Left ventricle myocardium inferior (tissue), 1 donor: Measurements from ENCODE around the gene CCDC158. TPM values are rescaled to one million over a fixed set of nuclear protein-coding genes. Genes with fewer than 3 reads are reported as not detected.
"Not testable (repeated sequence)": the region's sequence is repeated elsewhere in the genome, so short reads cannot be mapped to it uniquely, and the experiment has no call there.

Source experiments
- DNase-seq: peaks from one replicate; pipeline ENCODE4 v3.0.0-alpha.2; 2020
- H3K27ac ChIP-seq: fragments of 200-600 bp; replicated peaks from 2 replicates; pipeline ENCODE4 v1.8.0; 2021
- H3K27me3 ChIP-seq: fragments of 200-600 bp; 2 replicates; pipeline ENCODE4 v1.8.0; 2021; ENCODE audit warnings: low read depth
- H3K36me3 ChIP-seq: fragments of 200-600 bp; 2 replicates; pipeline ENCODE4 v1.8.0; 2021
- H3K4me1 ChIP-seq: fragments of 200-600 bp; 2 replicates; pipeline ENCODE4 v1.8.0; 2021
- H3K4me3 ChIP-seq: fragments of 200-600 bp; 2 replicates; pipeline ENCODE4 v1.8.0; 2021; ENCODE audit warnings: mild to moderate bottlenecking, moderate library complexity
- H3K9me3 ChIP-seq: fragments of 200-600 bp; replicated peaks from 2 replicates; pipeline ENCODE4 v1.8.0; 2021
- CTCF ChIP-seq: fragments of 200-600 bp; IDR thresholded peaks from 2 replicates; pipeline ENCODE4 v1.8.0; 2021; ENCODE audit warnings: antibody characterized with exemption, mild to moderate bottlenecking, borderline replicate concordance
- intact Hi-C: fragments of 100-400 bp; cut with micrococcal nuclease; formaldehyde crosslinking; loops from one replicate; pipeline ENCODE4 v1.11.0; 2022
- total RNA-seq: library from RNA; stranded (reverse); fragmentation: NEBNext Ultra II Directional; extraction: Animal tissue kit (Norgen Biotek cat#: 25700); gene quantifications from one replicate; pipeline ENCODE4 v1.2.1, GENCODE V29; 2021
- donor health status: DM: no; HTN: yes; CAD: no; lungs with severe emphysema.

The CCDC158 gene
- total RNA-seq, 1 donor from 2014 or later: 0.11 TPM

- H3K4me3 ChIP-seq: no peak overlapping the region
- no peaks in the 10 kb centered on the region for H3K27me3 ChIP-seq
- intact Hi-C loops: no loop called here
- DNase-seq: no peak
- H3K36me3 ChIP-seq: peaks cover 1% of the 10 kb centered on the region
- H3K9me3 ChIP-seq: peaks cover 12% of the 10 kb centered on the region
- no peak for TF ChIP-seq CTCF
- no peaks in the 10 kb centered on the region for H3K4me1 ChIP-seq
- peak overlapping the region; percentile 4 for H3K27ac ChIP-seq
Observed at GRCh38 chr4:76458825-76459224, 37.9 kb upstream of the CCDC158 start.

DNA sequence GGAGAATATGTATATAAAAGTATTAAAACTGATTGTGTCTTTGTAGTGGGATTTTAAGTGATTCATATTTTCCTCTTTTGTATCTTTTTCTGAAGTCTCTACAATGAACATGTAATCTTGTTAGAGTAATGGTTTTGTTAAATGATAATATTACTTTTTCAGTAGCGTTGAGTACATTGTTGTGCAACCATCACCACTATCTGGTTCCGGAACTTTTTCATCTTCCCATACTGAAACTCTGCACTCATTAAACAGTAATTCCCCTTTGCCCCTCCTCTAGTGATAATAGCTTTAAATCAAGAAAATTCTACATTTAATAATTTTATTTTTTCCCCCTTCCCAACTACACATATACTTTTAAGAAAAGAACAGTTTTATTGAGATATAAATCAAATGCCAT is 37.4 kb upstream of the CCDC158 start:
- Histone ChIP-seq H3K4me3 (no peak overlapping the region), H3K27ac (no peak overlapping the region), H3K27me3 (no peaks in the 10 kb centered on the region), H3K4me1 (no peaks in the 10 kb centered on the region), H3K9me3 (peaks cover 6% of the 10 kb centered on the region), H3K36me3 (no peaks in the 10 kb centered on the region)
- no peak for TF ChIP-seq CTCF
- no peak for DNase-seq
- intact Hi-C loops: no loop called here

GRCh38 chr4:76457885-76458284 is 36.9 kb upstream of the CCDC158 start:
- intact Hi-C loops: no loop called here
- H3K27ac ChIP-seq: no peak overlapping the region
- H3K27me3 ChIP-seq: no peaks in the 10 kb centered on the region
- no peaks in the 10 kb centered on the region for H3K36me3 ChIP-seq
- no peak for DNase-seq
- H3K4me1 ChIP-seq: no peaks in the 10 kb centered on the region
- H3K9me3 ChIP-seq: peaks cover 2% of the 10 kb centered on the region
- no peak overlapping the region for H3K4me3 ChIP-seq
- TF ChIP-seq CTCF: no peak

- H3K9me3 ChIP-seq, H3K27ac ChIP-seq, DNase-seq, H3K36me3 ChIP-seq, H3K4me3 ChIP-seq, H3K27me3 ChIP-seq, H3K4me1 ChIP-seq, intact Hi-C loops: not testable (repeated sequence)
Observed at GRCh38 chr4:76454073-76454472, 33.1 kb upstream of the CCDC158 start.

GRCh38 chr4:76453232-76453631 is 32.3 kb upstream of the CCDC158 start:
- Histone ChIP-seq H3K9me3 (no peaks in the 10 kb centered on the region), H3K27me3 (no peaks in the 10 kb centered on the region), H3K36me3 (no peaks in the 10 kb centered on the region), H3K4me1 (no peaks in the 10 kb centered on the region), H3K4me3 (no peak overlapping the region), H3K27ac (no peak overlapping the region)
- DNase-seq: no peak
- no peak for TF ChIP-seq CTCF
- intact Hi-C loops: no loop called here

GRCh38 chr4:76449833-76450232 is 28.9 kb upstream of the CCDC158 start:
- peaks cover 2% of the 10 kb centered on the region for H3K27me3 ChIP-seq
- no peak overlapping the region for H3K4me3 ChIP-seq
- DNase-seq: no peak
- intact Hi-C loops: no loop called here
- no peaks in the 10 kb centered on the region for H3K9me3 ChIP-seq
- no peak overlapping the region for H3K27ac ChIP-seq
- H3K4me1 ChIP-seq: no peaks in the 10 kb centered on the region
- TF ChIP-seq CTCF: no peak
- no peaks in the 10 kb centered on the region for H3K36me3 ChIP-seq
